ENCODE data around the gene MPC1L.
A peak's percentile ranks its signal among the peaks of the same experiment; 100 is the strongest.

The MPC1L gene

DNA sequence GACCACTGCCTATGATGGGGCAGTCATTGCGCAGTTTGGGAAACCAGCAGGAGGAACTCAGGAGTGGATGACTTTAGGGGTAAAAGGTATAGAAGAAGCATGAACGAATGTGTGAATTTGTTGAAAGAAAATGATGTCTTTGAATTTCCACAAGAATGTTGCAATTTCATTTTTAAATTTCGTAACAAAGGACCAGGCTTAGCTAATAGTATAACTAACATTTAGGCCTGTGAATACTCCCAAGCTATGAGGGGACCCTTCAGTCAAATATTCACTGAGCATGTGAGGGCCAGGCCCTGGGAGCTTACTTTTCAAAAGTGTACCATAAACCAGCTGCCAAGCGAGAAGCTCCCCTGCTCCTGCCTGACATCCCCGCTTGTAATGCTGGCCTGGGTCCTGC is 5.3 kb downstream of the MPC1L start:
- no peak for DNase-seq

GRCh38 chrX:40632199-40632598 is 9.0 kb downstream of the MPC1L start:
- no peak for DNase-seq

- DNase-seq: no peak
Observed at GRCh38 chrX:40637687-40638086, 14.5 kb downstream of the MPC1L start.

GRCh38 chrX:40644176-40644575 is 20.9 kb downstream of the MPC1L start:
- peak in 1 of 56 donors; percentile 6 for DNase-seq

DNA sequence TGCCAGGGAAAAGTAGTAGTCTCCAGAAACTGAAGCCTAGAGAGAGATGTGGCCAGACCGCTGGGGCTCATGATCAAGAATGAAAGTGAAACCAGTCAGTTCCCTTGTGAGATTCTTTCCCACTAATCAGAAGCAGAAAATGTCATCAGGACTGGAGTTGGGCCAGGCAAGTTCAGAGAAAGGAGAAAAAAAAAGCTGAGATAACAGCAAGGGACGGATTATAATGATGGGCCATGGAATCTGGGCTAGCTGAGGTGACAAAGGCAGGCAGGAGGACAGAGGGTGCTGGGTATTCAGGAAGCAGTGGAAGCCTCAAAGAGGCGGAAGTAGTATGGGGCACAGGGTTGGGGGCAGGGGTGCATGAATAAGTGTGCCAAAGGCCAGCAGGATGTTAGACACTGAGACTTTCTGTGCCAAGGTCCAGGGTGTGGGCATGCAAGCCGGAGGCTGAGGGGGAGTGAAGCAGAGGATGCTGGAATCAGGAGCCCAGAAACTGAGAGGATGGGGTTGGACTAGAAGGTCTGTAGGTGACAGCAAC is 21.7 kb downstream of the MPC1L start:
- peak in 28 of 56 donors; percentile 0 to 39 (median 10) for DNase-seq

- DNase-seq: peak in 19 of 56 donors; percentile 0 to 44 (median 10)
Observed at GRCh38 chrX:40646489-40647306, 23.5 kb downstream of the MPC1L start.

DNA sequence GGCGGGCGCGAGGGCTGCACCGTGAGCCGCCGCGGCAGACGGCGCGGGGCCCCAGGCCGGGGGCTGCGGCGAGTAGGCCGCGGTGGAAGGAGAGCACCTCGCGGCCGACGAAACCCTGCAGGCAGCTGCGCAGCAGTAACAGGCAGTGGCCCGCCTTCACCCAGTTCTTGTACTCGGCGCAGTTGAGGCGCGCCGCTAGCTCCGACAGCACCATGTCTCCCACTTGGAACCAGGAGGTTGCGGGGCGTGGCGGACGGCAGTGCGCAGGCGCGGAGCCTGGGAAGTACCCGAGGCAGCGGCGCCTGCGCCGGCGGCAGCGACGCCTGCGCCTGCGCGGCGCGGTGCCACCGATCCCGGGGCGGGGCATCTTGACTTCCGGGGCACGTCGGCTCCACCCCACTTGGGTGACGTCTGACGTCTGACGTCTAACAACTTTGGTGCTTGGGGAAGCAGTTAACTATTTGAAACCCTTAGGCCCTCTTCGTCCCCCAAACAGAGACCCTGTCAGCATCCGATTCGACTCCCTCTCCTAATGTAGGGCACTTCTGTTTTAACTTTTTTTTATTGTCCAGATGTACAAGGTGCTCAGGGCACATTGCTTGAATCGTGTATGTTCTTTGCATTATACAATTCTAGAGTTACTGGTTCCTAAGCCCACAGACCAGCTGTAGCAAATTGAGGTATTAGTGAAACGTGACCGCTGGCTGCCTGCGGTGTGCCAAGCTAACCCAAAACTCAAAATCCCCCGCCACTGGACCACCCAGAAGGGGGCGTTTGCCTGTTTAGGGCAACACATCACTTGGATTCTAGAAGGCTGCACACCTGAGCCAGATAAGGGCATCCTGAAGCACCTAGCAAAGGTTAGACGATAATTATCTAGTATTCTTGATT is 24.3 kb downstream of the MPC1L start, which contains the start of gene CXorf38:
TSS of gene CXorf38 (minus strand) at position 255 of the 891 bp plus-strand sequence. CDS start at position 214, 41 bp downstream.
- DNase-seq: peak in 55 of 56 donors; percentile 28 to 91 (median 72)

- peak in 43 of 56 donors; percentile 0 to 77 (median 10) for DNase-seq
Observed at GRCh38 chrX:40651620-40652223, 28.5 kb downstream of the MPC1L start.

DNA sequence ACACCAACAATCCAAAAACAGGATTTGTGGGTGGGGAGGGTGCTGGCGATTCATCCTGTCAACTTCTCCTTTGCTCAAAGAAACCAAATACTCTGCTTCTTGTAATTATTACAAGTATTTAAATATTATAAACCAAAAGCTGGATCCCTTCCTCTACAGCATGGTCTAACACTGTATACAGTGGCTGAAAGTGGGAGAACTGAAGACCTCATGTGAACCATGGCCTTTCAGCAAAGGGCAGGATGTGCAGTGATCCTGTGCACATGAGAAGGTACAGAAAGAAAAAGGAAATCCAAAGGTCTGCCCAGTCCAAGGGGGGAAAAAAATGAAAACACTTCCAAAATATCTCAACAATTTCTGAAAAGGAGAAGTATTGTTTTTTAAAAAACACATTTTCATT is 29.4 kb downstream of the MPC1L start:
- DNase-seq: no peak

GRCh38 chrX:40653535-40653934 is 30.3 kb downstream of the MPC1L start:
- no peak for DNase-seq

DNA sequence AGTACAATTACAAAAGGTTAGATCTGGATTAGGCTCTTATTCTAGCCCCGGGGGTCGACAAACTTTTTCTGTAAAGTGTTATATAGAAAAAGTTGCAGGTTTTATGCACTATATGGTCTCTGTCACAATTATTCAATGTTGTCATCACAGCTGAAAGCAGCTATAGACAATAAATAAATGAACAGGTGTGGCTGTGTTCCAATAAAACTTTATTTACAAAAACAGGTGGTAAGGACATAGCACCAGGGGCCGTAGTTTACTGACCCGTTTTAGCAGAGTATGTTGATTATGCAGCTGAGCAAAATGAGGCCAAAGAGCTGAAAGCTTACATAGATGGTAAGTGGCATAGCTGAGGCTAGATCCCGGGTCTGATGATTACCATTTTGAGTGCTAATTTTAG is 37.2 kb downstream of the MPC1L start:
- DNase-seq: no peak

GRCh38 chrX:40661489-40661888 is 38.3 kb downstream of the MPC1L start:
- no peak for DNase-seq

GRCh38 chrX:40663078-40663740 is 40.0 kb downstream of the MPC1L start:
- DNase-seq: no peak

DNA sequence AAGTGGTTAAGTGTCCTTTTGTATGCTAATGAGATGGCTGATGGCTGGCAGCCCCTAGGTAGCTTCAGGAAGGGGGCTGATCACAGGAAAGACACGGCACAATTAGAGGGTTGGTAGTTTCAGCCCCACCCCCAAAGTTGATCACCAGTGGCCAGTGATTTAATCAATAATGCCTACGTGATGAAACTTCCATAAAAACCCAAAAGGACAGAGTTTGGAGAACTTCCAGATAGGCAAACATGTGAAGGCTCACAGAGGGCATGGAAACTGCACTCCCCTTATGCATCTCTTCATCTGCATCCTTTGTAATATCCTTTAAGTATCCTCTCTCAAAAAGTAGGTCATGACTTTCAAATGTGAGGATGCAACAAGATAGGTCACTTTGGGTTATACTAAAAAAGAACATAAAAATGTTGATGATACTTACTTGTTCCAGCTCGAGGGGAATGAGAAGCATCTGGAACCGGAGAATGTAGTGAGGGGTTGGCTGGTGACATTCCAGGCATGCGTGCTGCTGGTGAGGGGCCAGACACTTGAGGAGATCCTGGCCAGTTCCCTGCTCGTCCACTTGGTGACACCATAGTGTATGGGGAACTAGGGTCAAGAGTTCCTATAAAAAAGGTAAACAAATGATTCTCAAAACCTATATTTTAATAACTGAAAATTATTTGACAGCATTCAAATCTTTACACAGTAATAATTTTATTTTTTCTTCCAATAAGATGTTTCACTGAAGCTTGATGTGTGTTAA is 40.8 kb downstream of the MPC1L start:
- DNase-seq: peak in 10 of 56 donors; percentile 0 to 18 (median 4)

GRCh38 chrX:40671126-40671525 is 47.9 kb downstream of the MPC1L start:
- DNase-seq: no peak

Data from amygdala (tissue), 56 donors.